Common myeloid progenitor, CD34-positive (primary cell): ENCODE data around the gene APBA2.
"Not testable (repeated sequence)": the region's sequence is repeated elsewhere in the genome, so short reads cannot be mapped to it uniquely, and the experiment has no call there.

Source experiments
- CTCF ChIA-PET: fragments of 350-600 bp; sonication (Branson Sonifier 250); formaldehyde crosslinking; loops from one replicate; lab custom pipeline; 2021; ENCODE audit warnings: antibody characterized with exemption; lab: Charles Lee
- POLR2A ChIA-PET: fragments of 350-600 bp; sonication (Branson Sonifier 250); formaldehyde crosslinking; loops from one replicate; lab custom pipeline; 2021; ENCODE audit warnings: antibody characterized with exemption; lab: Charles Lee
- DNase-seq, 3 donors: peaks; one replicate each; pipeline versions ENCODE4 v3.0.0 to v3.0.0-alpha.2; 2013
- H3K27ac ChIP-seq, 2 experiments: 1 replicate in 1 of 2; 2 replicates in 1 of 2; pipeline ENCODE4 v1.7.0; 2013; ENCODE audit warnings: inconsistent platforms in 2 of 2, low read length in 2 of 2, mild to moderate bottlenecking in 2 of 2, low read depth in 1 of 2, moderate library complexity in 1 of 2; ENCODE audit not compliant: severe bottlenecking in 2 of 2, insufficient read depth in 1 of 2, poor library complexity in 1 of 2
- H3K27me3 ChIP-seq, 5 experiments: replicated peaks in 2 of 5; 1 replicate in 3 of 5; 2 replicates in 2 of 5; pipeline versions ENCODE4 v1.6.1 to v1.7.0; 2013; ENCODE audit warnings: low read length in 4 of 5, mild to moderate bottlenecking in 2 of 5, moderate library complexity in 2 of 5, inconsistent platforms in 1 of 5; ENCODE audit not compliant: insufficient read depth in 5 of 5, control insufficient read depth in 4 of 5
- H3K36me3 ChIP-seq, 4 experiments: 1 replicate in 2 of 4; 2 replicates in 2 of 4; pipeline versions ENCODE4 v1.6.1 to v1.7.0; 2013; ENCODE audit warnings: low read length in 3 of 4, control low read depth in 1 of 4, mild to moderate bottlenecking in 1 of 4; ENCODE audit not compliant: control insufficient read depth in 4 of 4, insufficient read depth in 4 of 4
- H3K4me1 ChIP-seq, 4 experiments: 1 replicate in 3 of 4; 2 replicates in 1 of 4; pipeline versions ENCODE4 v1.6.1 to v1.7.1; 2013; ENCODE audit warnings: low read length in 3 of 4, mild to moderate bottlenecking in 3 of 4, control low read depth in 1 of 4, inconsistent platforms in 1 of 4, moderate library complexity in 1 of 4; ENCODE audit not compliant: control insufficient read depth in 4 of 4, insufficient read depth in 4 of 4; ENCODE audit errors: control extremely low read depth in 1 of 4
- H3K4me3 ChIP-seq, 7 experiments: 1 replicate in 4 of 7; 2 replicates in 3 of 7; pipeline versions ENCODE4 v1.5.1 to v1.7.0; 2013; ENCODE audit warnings: mild to moderate bottlenecking in 7 of 7, low read length in 6 of 7, moderate library complexity in 6 of 7, inconsistent platforms in 2 of 7, low read depth in 2 of 7, control low read depth in 1 of 7; ENCODE audit not compliant: insufficient read depth in 4 of 7, control insufficient read depth in 1 of 7; ENCODE audit errors: extremely low read depth in 1 of 7
- H3K9me3 ChIP-seq, 5 experiments: 1 replicate in 4 of 5; 2 replicates in 1 of 5; pipeline versions ENCODE4 v1.6.1 to v1.7.1; 2013; ENCODE audit warnings: low read length in 4 of 5, mild to moderate bottlenecking in 2 of 5, inconsistent platforms in 1 of 5, low read depth in 1 of 5, moderate library complexity in 1 of 5; ENCODE audit not compliant: control insufficient read depth in 4 of 5, insufficient read depth in 2 of 5; ENCODE audit errors: control extremely low read depth in 1 of 5
- WGBS: methylation state at CpG from one replicate; pipeline ENCODE4 v1.1.5; 2013; ENCODE audit not compliant: insufficient coverage; 5-methylcytosine and 5-hydroxymethylcytosine counted together

Gene APBA2

GRCh38 chr15:29045161-29045560, 159.4 kb downstream of the APBA2 start:
- DNase-seq, H3K4me1 ChIP-seq, H3K36me3 ChIP-seq, H3K9me3 ChIP-seq, POLR2A ChIA-PET, H3K27ac ChIP-seq, H3K27me3 ChIP-seq, CTCF ChIA-PET, H3K4me3 ChIP-seq: not testable (repeated sequence)
- WGBS, result 90% methylated on average over 2 of the region's 7 CpGs

- Histone ChIP-seq H3K36me3 (no peaks in the 10 kb centered on the region), H3K9me3 (no peaks in the 10 kb centered on the region), H3K4me3 (no peak overlapping the region), H3K27ac (no peak overlapping the region), H3K4me1 (no peaks in the 10 kb centered on the region), H3K27me3 (peaks cover 0 to 2% (median 0%) of the 10 kb centered on the region in 5 experiments)
- ChIA-PET CTCF (no interaction called here), POLR2A (no interaction called here)
- DNase-seq, result no peak
- WGBS, result 95% methylated on average over 2 of the region's 3 CpGs
Measured at GRCh38 chr15:29045717-29046116, 159.9 kb downstream of the APBA2 start.

GRCh38 chr15:29046281-29046810, 160.6 kb downstream of the APBA2 start:
- Histone ChIP-seq H3K4me1 (no peaks in the 10 kb centered on the region), H3K27me3 (peaks cover 0 to 2% (median 0%) of the 10 kb centered on the region in 5 experiments), H3K4me3 (no peak overlapping the region), H3K9me3 (no peaks in the 10 kb centered on the region), H3K36me3 (no peaks in the 10 kb centered on the region), H3K27ac (no peak overlapping the region)
- ChIA-PET CTCF (no interaction called here), POLR2A (no interaction called here)
- no peak for DNase-seq
- 91% methylated on average over 2 of the region's 4 CpGs for WGBS

- H3K9me3 ChIP-seq, result no peaks in the 10 kb centered on the region
- DNase-seq, result no peak
- WGBS, result 98% methylated on average over 5 of the region's 5 CpGs
- peaks cover 0 to 2% (median 0%) of the 10 kb centered on the region in 5 experiments for H3K27me3 ChIP-seq
- no peak overlapping the region for H3K4me3 ChIP-seq
- H3K36me3 ChIP-seq, result no peaks in the 10 kb centered on the region
- POLR2A ChIA-PET, result interaction anchor here (0.6 kb wide), 1 partner anchor 49 kb away, joined by 3 read pairs; no protein-coding TSS in a partner anchor
- no peak overlapping the region for H3K27ac ChIP-seq
- H3K4me1 ChIP-seq, result no peaks in the 10 kb centered on the region
- CTCF ChIA-PET, result no interaction called here
Measured at GRCh38 chr15:29046977-29047376, 161.2 kb downstream of the APBA2 start.

- 100% methylated on average over 2 of the region's 9 CpGs for WGBS
- H3K4me1 ChIP-seq, result no peaks in the 10 kb centered on the region
- H3K27ac ChIP-seq, result no peak overlapping the region
- ChIA-PET CTCF (no interaction called here), POLR2A (no interaction called here)
- H3K9me3 ChIP-seq, result peaks cover 0 to 2% (median 0%) of the 10 kb centered on the region in 5 experiments
- no peak overlapping the region for H3K4me3 ChIP-seq
- no peaks in the 10 kb centered on the region for H3K36me3 ChIP-seq
- no peak for DNase-seq
- H3K27me3 ChIP-seq, result peaks cover 0 to 2% (median 0%) of the 10 kb centered on the region in 5 experiments
Measured at GRCh38 chr15:29048011-29048410, 162.2 kb downstream of the APBA2 start.

- Histone ChIP-seq H3K36me3 (no peaks in the 10 kb centered on the region), H3K27ac (no peak overlapping the region), H3K9me3 (peaks cover 0 to 7% (median 0%) of the 10 kb centered on the region in 5 experiments), H3K27me3 (peaks cover 0 to 2% (median 0%) of the 10 kb centered on the region in 5 experiments), H3K4me3 (no peak overlapping the region), H3K4me1 (no peaks in the 10 kb centered on the region)
- WGBS, result 92% methylated on average over 5 of the region's 6 CpGs
- CTCF ChIA-PET, result no interaction called here
- peak in 2 of 3 donors; percentile 14 to 36 for DNase-seq
- POLR2A ChIA-PET, result interaction anchor here (1.1 kb wide), 1 partner anchor 11 kb away, joined by 3 read pairs; no protein-coding TSS in a partner anchor
Measured at GRCh38 chr15:29050870-29051269, 165.1 kb downstream of the APBA2 start.

- Histone ChIP-seq H3K9me3 (peaks cover 0 to 7% (median 0%) of the 10 kb centered on the region in 5 experiments), H3K4me1 (no peaks in the 10 kb centered on the region), H3K4me3 (no peak overlapping the region), H3K36me3 (no peaks in the 10 kb centered on the region), H3K27ac (no peak overlapping the region), H3K27me3 (peaks cover 0 to 2% (median 0%) of the 10 kb centered on the region in 5 experiments)
- no peak for DNase-seq
- POLR2A ChIA-PET, result interaction anchor here (1.1 kb wide), 1 partner anchor 12 kb away, joined by 3 read pairs; no protein-coding TSS in a partner anchor
- WGBS, result 94% methylated on average over 5 of the region's 6 CpGs
- CTCF ChIA-PET, result no interaction called here
Measured at GRCh38 chr15:29051422-29051821, 165.6 kb downstream of the APBA2 start.
